ENCODE measurements around the gene WDR64.
"Not testable (repeated sequence)": the region's sequence is repeated elsewhere in the genome, so short reads cannot be mapped to it uniquely, and the experiment has no call there.

The WDR64 gene

GRCh38 chr1:241772932-241773500 is 120.9 kb downstream of the WDR64 start:
- H3K27ac Mint-ChIP-seq = no peak overlapping the region
- H3K27me3 Mint-ChIP-seq = no peaks in the 10 kb centered on the region
- CTCF ChIA-PET = no interaction called here
- H3K4me3 Mint-ChIP-seq = no peak overlapping the region
- no peaks in the 10 kb centered on the region for H3K9me3 Mint-ChIP-seq
- no peaks in the 10 kb centered on the region for H3K36me3 Mint-ChIP-seq
- H3K4me1 Mint-ChIP-seq = no peaks in the 10 kb centered on the region
- no peak for DNase-seq

- H3K27ac Mint-ChIP-seq = no peak overlapping the region
- DNase-seq = no peak
These were observed 121.9 kb downstream of the WDR64 start for GRCh38 chr1:241773991-241774390.

GRCh38 chr1:241775021-241775420 is 122.9 kb downstream of the WDR64 start:
- no peaks in the 10 kb centered on the region for H3K4me1 Mint-ChIP-seq
- H3K9me3 Mint-ChIP-seq = no peaks in the 10 kb centered on the region
- no peak overlapping the region for H3K4me3 Mint-ChIP-seq
- DNase-seq = no peak
- CTCF ChIA-PET = interaction anchor here (0.6 kb wide), 1 partner anchor 1544 kb away, joined by 3 read pairs; no protein-coding TSS in a partner anchor
- H3K27ac Mint-ChIP-seq = no peak overlapping the region
- H3K36me3 Mint-ChIP-seq = no peaks in the 10 kb centered on the region
- H3K27me3 Mint-ChIP-seq = no peaks in the 10 kb centered on the region

More at GRCh38 chr1:241773991-241774390, 121.9 kb downstream of the WDR64 start:
- H3K9me3 Mint-ChIP-seq = no peaks in the 10 kb centered on the region
- H3K27me3 Mint-ChIP-seq = no peaks in the 10 kb centered on the region
- no peak overlapping the region for H3K4me3 Mint-ChIP-seq
- H3K4me1 Mint-ChIP-seq = no peaks in the 10 kb centered on the region
- CTCF ChIA-PET = interaction anchor here (0.7 kb wide), 1 partner anchor 236 kb away, joined by 3 read pairs; no protein-coding TSS in a partner anchor
- no peaks in the 10 kb centered on the region for H3K36me3 Mint-ChIP-seq

- H3K27me3 Mint-ChIP-seq = no peaks in the 10 kb centered on the region
- H3K4me3 Mint-ChIP-seq = no peak overlapping the region
- no peaks in the 10 kb centered on the region for H3K9me3 Mint-ChIP-seq
- H3K36me3 Mint-ChIP-seq = no peaks in the 10 kb centered on the region
- H3K27ac Mint-ChIP-seq = no peak overlapping the region
- no peak for DNase-seq
- no peaks in the 10 kb centered on the region for H3K4me1 Mint-ChIP-seq
- CTCF ChIA-PET = no interaction called here
These were observed 124.8 kb downstream of the WDR64 start for GRCh38 chr1:241776911-241777310.

- no peaks in the 10 kb centered on the region for H3K9me3 Mint-ChIP-seq
- DNase-seq = no peak
- CTCF ChIA-PET = no interaction called here
- no peak overlapping the region for H3K27ac Mint-ChIP-seq
- no peaks in the 10 kb centered on the region for H3K36me3 Mint-ChIP-seq
- H3K4me1 Mint-ChIP-seq = no peaks in the 10 kb centered on the region
- no peaks in the 10 kb centered on the region for H3K27me3 Mint-ChIP-seq
- no peak overlapping the region for H3K4me3 Mint-ChIP-seq
These were observed 126.0 kb downstream of the WDR64 start for GRCh38 chr1:241778117-241778516.

GRCh38 chr1:241779897-241780296 is 127.8 kb downstream of the WDR64 start:
- no peaks in the 10 kb centered on the region for H3K36me3 Mint-ChIP-seq
- no peaks in the 10 kb centered on the region for H3K9me3 Mint-ChIP-seq
- H3K4me1 Mint-ChIP-seq = no peaks in the 10 kb centered on the region
- CTCF ChIA-PET = no interaction called here
- DNase-seq = no peak
- H3K27ac Mint-ChIP-seq = no peak overlapping the region
- no peak overlapping the region for H3K4me3 Mint-ChIP-seq
- no peaks in the 10 kb centered on the region for H3K27me3 Mint-ChIP-seq

GRCh38 chr1:241782396-241782795 is 130.3 kb downstream of the WDR64 start:
- Mint-ChIP-seq H3K27me3 (no peaks in the 10 kb centered on the region), H3K36me3 (no peaks in the 10 kb centered on the region), H3K4me3 (no peak overlapping the region), H3K27ac (no peak overlapping the region), H3K4me1 (no peaks in the 10 kb centered on the region), H3K9me3 (no peaks in the 10 kb centered on the region)
- CTCF ChIA-PET = no interaction called here
- no peak for DNase-seq

GRCh38 chr1:241787691-241788090 is 135.6 kb downstream of the WDR64 start:
- CTCF ChIA-PET = no interaction called here
- Mint-ChIP-seq H3K4me3 (no peak overlapping the region), H3K9me3 (no peaks in the 10 kb centered on the region), H3K27ac (no peak overlapping the region), H3K4me1 (no peaks in the 10 kb centered on the region), H3K27me3 (no peaks in the 10 kb centered on the region), H3K36me3 (no peaks in the 10 kb centered on the region)
- DNase-seq = no peak

GRCh38 chr1:241789061-241789460 is 137.0 kb downstream of the WDR64 start:
- CTCF ChIA-PET = no interaction called here
- no peak overlapping the region for H3K4me3 Mint-ChIP-seq

GRCh38 chr1:241799416-241799815 is 147.3 kb downstream of the WDR64 start:
- Mint-ChIP-seq H3K27me3 (peaks cover 13% of the 10 kb centered on the region), H3K27ac (no peak overlapping the region), H3K36me3 (no peaks in the 10 kb centered on the region), H3K4me1 (no peaks in the 10 kb centered on the region), H3K9me3 (no peaks in the 10 kb centered on the region), H3K4me3 (no peak overlapping the region)
- no peak for DNase-seq
- CTCF ChIA-PET = no interaction called here

More at GRCh38 chr1:241789061-241789460, 137.0 kb downstream of the WDR64 start:
- H3K27me3 Mint-ChIP-seq = no peaks in the 10 kb centered on the region
- H3K36me3 Mint-ChIP-seq = no peaks in the 10 kb centered on the region
- no peaks in the 10 kb centered on the region for H3K9me3 Mint-ChIP-seq
- no peak overlapping the region for H3K27ac Mint-ChIP-seq
- DNase-seq = no peak
- H3K4me1 Mint-ChIP-seq = no peaks in the 10 kb centered on the region

- Mint-ChIP-seq H3K9me3 (no peaks in the 10 kb centered on the region), H3K27ac (no peak overlapping the region), H3K4me1 (no peaks in the 10 kb centered on the region), H3K27me3 (peaks cover 16% of the 10 kb centered on the region), H3K36me3 (no peaks in the 10 kb centered on the region), H3K4me3 (no peak overlapping the region)
- CTCF ChIA-PET = no interaction called here
- DNase-seq = no peak
These were observed 148.6 kb downstream of the WDR64 start for GRCh38 chr1:241800640-241801039.

GRCh38 chr1:241802863-241803262 is 150.8 kb downstream of the WDR64 start:
- CTCF ChIA-PET = interaction anchor here (0.9 kb wide), 1 partner anchor 11 kb away, joined by 3 read pairs; no protein-coding TSS in a partner anchor
- no peaks in the 10 kb centered on the region for H3K36me3 Mint-ChIP-seq

GRCh38 chr1:241804706-241805105 is 152.6 kb downstream of the WDR64 start:
- CTCF ChIA-PET, H3K27ac Mint-ChIP-seq: not testable (repeated sequence)

More at GRCh38 chr1:241802863-241803262, 150.8 kb downstream of the WDR64 start:
- Mint-ChIP-seq H3K4me3 (no peak overlapping the region), H3K27me3 (peaks cover 16% of the 10 kb centered on the region), H3K27ac (no peak overlapping the region), H3K4me1 (no peaks in the 10 kb centered on the region), H3K9me3 (no peaks in the 10 kb centered on the region)
- no peak for DNase-seq

GRCh38 chr1:241808265-241808664 is 156.2 kb downstream of the WDR64 start:
- H3K27ac Mint-ChIP-seq = no peak overlapping the region
- no peak for DNase-seq
- no peaks in the 10 kb centered on the region for H3K9me3 Mint-ChIP-seq
- no peaks in the 10 kb centered on the region for H3K4me1 Mint-ChIP-seq
- peaks cover 5% of the 10 kb centered on the region for H3K27me3 Mint-ChIP-seq
- H3K36me3 Mint-ChIP-seq = no peaks in the 10 kb centered on the region
- H3K4me3 Mint-ChIP-seq = no peak overlapping the region
- CTCF ChIA-PET = interaction anchor here (0.7 kb wide), 1 partner anchor 609 kb away, joined by 3 read pairs; no protein-coding TSS in a partner anchor

More at GRCh38 chr1:241804706-241805105, 152.6 kb downstream of the WDR64 start:
- not testable (repeated sequence) for DNase-seq, H3K4me1 Mint-ChIP-seq, H3K9me3 Mint-ChIP-seq, H3K36me3 Mint-ChIP-seq, H3K4me3 Mint-ChIP-seq
- peaks cover 16% of the 10 kb centered on the region for H3K27me3 Mint-ChIP-seq

GRCh38 chr1:241810769-241811405 is 158.8 kb downstream of the WDR64 start:
- no peaks in the 10 kb centered on the region for H3K4me1 Mint-ChIP-seq
- H3K27ac Mint-ChIP-seq = no peak overlapping the region
- no peaks in the 10 kb centered on the region for H3K27me3 Mint-ChIP-seq
- no peaks in the 10 kb centered on the region for H3K36me3 Mint-ChIP-seq
- CTCF ChIA-PET = no interaction called here
- no peak for DNase-seq
- no peaks in the 10 kb centered on the region for H3K9me3 Mint-ChIP-seq
- no peak overlapping the region for H3K4me3 Mint-ChIP-seq
